Measurements from ENCODE around the gene IPO4.
A peak's percentile ranks its signal among the peaks of the same experiment; 100 is the strongest.

IPO4 gene

DNA sequence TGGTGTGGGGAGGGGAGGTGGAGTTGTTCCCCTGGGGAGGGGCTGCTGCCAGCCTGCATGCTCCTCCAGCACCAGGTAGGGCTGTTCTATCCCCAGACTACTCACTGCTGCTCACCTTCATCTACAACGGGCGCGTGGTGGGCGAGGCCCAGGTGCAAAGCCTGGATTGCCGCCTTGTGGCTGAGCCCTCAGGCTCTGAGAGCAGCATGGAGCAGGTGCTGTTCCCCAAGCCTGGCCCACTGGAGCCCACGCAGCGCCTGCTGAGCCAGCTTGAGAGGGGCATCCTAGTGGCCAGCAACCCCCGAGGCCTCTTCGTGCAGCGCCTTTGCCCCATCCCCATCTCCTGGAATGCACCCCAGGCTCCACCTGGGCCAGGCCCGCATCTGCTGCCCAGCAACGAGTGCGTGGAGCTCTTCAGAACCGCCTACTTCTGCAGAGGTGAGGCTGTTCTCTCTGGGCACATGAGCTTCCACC is 24.1 kb downstream of the IPO4 start:
- TF ChIP-seq CTCF (conservative IDR thresholded peaks at IDR 0.05; ENCODE audit: low read depth) = no peak
- POLR2A ChIA-PET (ENCODE audit: low non-redundant PET) = no interaction called here
- no peak for DNase-seq (ENCODE audit: low spot score)
- peak overlapping the region; percentile 22 for H3K27ac ChIP-seq
- CTCF ChIA-PET = no interaction called here

DNA sequence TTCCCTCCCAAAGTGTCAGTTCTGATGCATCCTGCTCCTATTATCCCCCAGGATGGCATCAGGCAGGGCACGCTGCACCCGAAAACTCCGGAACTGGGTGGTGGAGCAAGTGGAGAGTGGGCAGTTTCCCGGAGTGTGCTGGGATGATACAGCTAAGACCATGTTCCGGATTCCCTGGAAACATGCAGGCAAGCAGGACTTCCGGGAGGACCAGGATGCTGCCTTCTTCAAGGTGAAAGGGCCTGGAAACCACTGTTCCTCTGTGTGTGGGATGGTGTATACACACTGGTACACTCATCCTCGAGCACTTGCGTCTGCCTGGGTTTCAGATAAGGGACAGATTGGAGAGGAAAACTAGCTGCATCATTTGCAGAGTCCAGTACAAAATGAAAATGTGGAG is 26.5 kb downstream of the IPO4 start:
- CTCF ChIA-PET = interaction anchor here (1.3 to 1.9 kb wide), 3 partner anchors 12 to 104 kb away, joined by 4 to 8 read pairs (median 7); partner anchors contain the start of gene PSME1
- no peak for TF ChIP-seq CTCF (conservative IDR thresholded peaks at IDR 0.05; ENCODE audit: low read depth)
- no peak for DNase-seq (ENCODE audit: low spot score)
- peak overlapping the region; percentile 90 for H3K27ac ChIP-seq
- POLR2A ChIA-PET (ENCODE audit: low non-redundant PET) = interaction anchor here (0.6 to 1.3 kb wide), 2 partner anchors 22 to 48 kb away, joined by 4 read pairs; partner anchors contain the start of gene DCAF11

- CTCF ChIA-PET = interaction anchor here (0.7 to 2.0 kb wide), 14 partner anchors 9 to 103 kb away, joined by 3 to 10 read pairs (median 4); partner anchors contain the start of genes PSME1, PSME2 and RNF31
- peak; percentile 95 for TF ChIP-seq CTCF (conservative IDR thresholded peaks at IDR 0.05; ENCODE audit: low read depth)
These were observed 27.5 kb downstream of the IPO4 start, which contains the start of gene IRF9 for GRCh38 chr14:24160850-24161804. TSS of gene IRF9 (plus strand) at chr14:24161265. CDS start at chr14:24162145, 880 bp downstream.

GRCh38 chr14:24160499-24160849 is 28.1 kb downstream of the IPO4 start:
- no peak for TF ChIP-seq CTCF (conservative IDR thresholded peaks at IDR 0.05; ENCODE audit: low read depth)
- ChIA-PET CTCF (interaction anchor here (0.6 to 2.0 kb wide), 12 partner anchors 9 to 102 kb away, joined by 3 to 10 read pairs (median 4); partner anchors contain the start of genes PSME1, PSME2 and RNF31), POLR2A (ENCODE audit: low non-redundant PET) (interaction anchor here (1.2 to 1.3 kb wide), 2 partner anchors 11 to 46 kb away, joined by 4 read pairs; partner anchors contain the start of gene DCAF11)
- H3K27ac ChIP-seq = peak overlapping the region; percentile 90
- DNase-seq (ENCODE audit: low spot score) = no peak

More at GRCh38 chr14:24160850-24161804, 27.5 kb downstream of the IPO4 start, which contains the start of gene IRF9:
- POLR2A ChIA-PET (ENCODE audit: low non-redundant PET) = interaction anchor here (0.5 to 1.3 kb wide), 5 partner anchors 11 to 917 kb away, joined by 3 to 4 read pairs (median 4); partner anchors contain the start of genes DCAF11 and PSME2
- peak within 1 kb of the TSS; percentile 90 for H3K27ac ChIP-seq
- DNase-seq (ENCODE audit: low spot score) = peak; percentile 94

DNA sequence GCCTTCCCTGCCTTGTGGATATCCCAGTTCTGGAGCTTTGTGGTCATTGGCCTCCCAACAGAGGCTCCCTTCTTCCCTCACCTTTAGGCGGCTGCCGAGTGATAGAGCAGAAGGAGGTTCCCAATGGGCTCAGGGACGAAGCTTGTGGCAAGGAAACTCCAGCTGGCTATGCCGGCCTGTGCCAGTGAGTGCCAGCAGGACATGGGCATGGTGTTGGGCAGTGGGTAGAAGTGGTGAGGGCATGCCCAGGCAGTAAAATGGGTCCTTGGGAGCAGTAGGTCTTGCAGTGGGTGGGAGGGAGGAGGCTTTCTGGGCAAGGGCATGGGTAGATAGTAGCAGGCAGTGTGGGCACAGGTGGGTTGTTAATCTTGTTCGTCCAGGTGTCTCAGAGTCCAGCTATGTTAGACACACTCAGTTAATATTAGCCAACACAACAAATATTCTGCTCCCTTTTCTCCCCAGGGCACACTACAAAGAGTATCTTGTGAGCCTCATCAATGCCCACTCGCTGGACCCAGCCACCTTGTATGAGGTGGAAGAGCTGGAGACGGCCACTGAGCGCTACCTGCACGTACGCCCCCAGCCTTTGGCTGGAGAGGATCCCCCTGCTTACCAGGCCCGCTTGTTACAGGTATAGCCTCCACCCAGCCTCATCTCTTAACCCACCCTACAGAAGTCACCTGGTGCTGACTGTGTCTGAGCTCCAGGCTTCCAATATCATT is 28.7 kb downstream of the IPO4 start:
- ChIA-PET CTCF (interaction anchor here (0.6 to 2.0 kb wide), 6 partner anchors 8 to 54 kb away, joined by 3 to 10 read pairs (median 6); partner anchors contain the start of genes PSME1, PSME2 and RNF31), POLR2A (ENCODE audit: low non-redundant PET) (no interaction called here)
- no peak for TF ChIP-seq CTCF (conservative IDR thresholded peaks at IDR 0.05; ENCODE audit: low read depth)
- DNase-seq (ENCODE audit: low spot score) = no peak
- H3K27ac ChIP-seq = peak overlapping the region; percentile 90

Data from RWPE1 (cell line).